Astrocyte of the cerebellum (primary cell): Measurements from ENCODE around the gene FBH1.
"Not testable (repeated sequence)": the region's sequence is repeated elsewhere in the genome, so short reads cannot be mapped to it uniquely, and the experiment has no call there.

ENCODE experiments used
- DNase-seq: peaks from one replicate; pipeline ENCODE4 v3.0.0-alpha.2; 2011; ENCODE audit warnings: low read depth
- H3K4me3 ChIP-seq: 2 replicates; pipeline ENCODE4 v1.5.1; 2011; ENCODE audit warnings: mild to moderate bottlenecking, low read depth, low read length, moderate library complexity
- CTCF ChIP-seq: IDR thresholded peaks from 2 replicates; pipeline ENCODE4 v1.5.1; 2012; ENCODE audit warnings: low read length, low read depth, moderate library complexity, mild to moderate bottlenecking; ENCODE audit errors: missing control alignments
- in situ Hi-C: cut with HindIII; loops from 2 replicates; pipeline ENCODE4 v1.10.0; 2017; ENCODE audit warnings: low sequenced_read_pairs

The FBH1 gene

GRCh38 chr10:5889624-5890451, at the start of gene FBH1, which contains the start of gene ANKRD16:
Gene FBH1, plus strand, starts transcription at chr10:5890243. Its CDS starts 103 bp downstream, at chr10:5890346.
Gene ANKRD16, minus strand, starts transcription at chr10:5889893. Its CDS starts 539 bp downstream, at chr10:5889354.
- in situ Hi-C loops, result no loop called here
- DNase-seq, result peak; percentile 97
- no peak for TF ChIP-seq CTCF
- H3K4me3 ChIP-seq, result peak within 1 kb of the TSS; percentile 79

- no peak for DNase-seq
- in situ Hi-C loops, result no loop called here
Observed at GRCh38 chr10:5840314-5841307, 49.4 kb upstream of the FBH1 start.

GRCh38 chr10:5841965-5842364, 48.1 kb upstream of the FBH1 start:
- TF ChIP-seq CTCF, result no peak
- in situ Hi-C loops, result no loop called here
- no peak for DNase-seq
- no peak overlapping the region for H3K4me3 ChIP-seq

More at GRCh38 chr10:5840314-5841307, 49.4 kb upstream of the FBH1 start:
- TF ChIP-seq CTCF, result no peak
- H3K4me3 ChIP-seq, result no peak overlapping the region

- DNase-seq, result no peak
- no peak overlapping the region for H3K4me3 ChIP-seq
- in situ Hi-C loops, result no loop called here
- TF ChIP-seq CTCF, result no peak
Observed at GRCh38 chr10:5843686-5844344, 46.2 kb upstream of the FBH1 start.

GRCh38 chr10:5844345-5845055, 45.5 kb upstream of the FBH1 start:
- H3K4me3 ChIP-seq, result no peak overlapping the region
- no peak for TF ChIP-seq CTCF
- in situ Hi-C loops, result no loop called here
- DNase-seq, result no peak

GRCh38 chr10:5846667-5847066, 43.4 kb upstream of the FBH1 start:
- in situ Hi-C loops, DNase-seq, H3K4me3 ChIP-seq: not testable (repeated sequence)
